HepG2 (cell line): ENCODE results near the gene MYLK. TPM values are rescaled to one million over a fixed set of nuclear protein-coding genes. Genes with fewer than 3 reads are reported as not detected.

Source experiments
- ARNT2 ChIP-seq: sonication (generic); formaldehyde crosslinking; IDR thresholded peaks from 2 replicates; pipeline ENCODE4 v1.8.0; 2022; ENCODE audit warnings: mild to moderate bottlenecking, low read depth, missing genetic modification reagents, moderate library complexity
- ATAD3A ChIP-seq: sonication (generic); formaldehyde crosslinking; IDR thresholded peaks from 2 replicates; pipeline ENCODE4 v1.4.0; 2020; ENCODE audit warnings: missing genetic modification reagents
- CHD2 ChIP-seq: IDR thresholded peaks from 2 replicates; pipeline ENCODE4 v1.6.1; 2011; ENCODE audit warnings: low read depth, low read length, improper control_type of control experiment
- ETV6 ChIP-seq: sonication (generic); formaldehyde crosslinking; conservative IDR thresholded peaks from 2 replicates; pipeline ENCODE4 v1.4.0; 2020; ENCODE audit warnings: missing genetic modification reagents
- KLF13 ChIP-seq: sonication (generic); formaldehyde crosslinking; IDR thresholded peaks from 2 replicates; pipeline ENCODE4 v1.4.0; 2020; ENCODE audit warnings: mild to moderate bottlenecking, missing genetic modification reagents
- MTF2 ChIP-seq: sonication (generic); formaldehyde crosslinking; IDR thresholded peaks from 2 replicates; pipeline ENCODE4 v1.5.0; 2020; ENCODE audit warnings: missing genetic modification reagents, borderline replicate concordance
- REL ChIP-seq: sonication (generic); formaldehyde crosslinking; conservative IDR thresholded peaks from 2 replicates; pipeline ENCODE4 v1.8.0; 2022; ENCODE audit warnings: mild to moderate bottlenecking, missing genetic modification reagents, moderate library complexity
- SMARCE1 ChIP-seq: fragments of 450-650 bp; IDR thresholded peaks from 2 replicates; pipeline ENCODE4 v1.6.1; 2017; ENCODE audit warnings: borderline replicate concordance
- SMYD3 ChIP-seq: sonication (generic); formaldehyde crosslinking; IDR thresholded peaks from 2 replicates; pipeline ENCODE4 v1.8.1; 2023; ENCODE audit warnings: mild to moderate bottlenecking, missing genetic modification reagents
- THAP11 ChIP-seq: IDR thresholded peaks from 2 replicates; pipeline ENCODE4 v1.6.1; 2016; ENCODE audit warnings: missing biosample characterization, missing genetic modification reagents
- ZNF24 ChIP-seq: fragments of 450-650 bp; IDR thresholded peaks from 2 replicates; pipeline ENCODE4 v1.6.1; 2017; ENCODE audit warnings: antibody characterized with exemption, mild to moderate bottlenecking
- ZNF570 ChIP-seq: sonication (generic); formaldehyde crosslinking; IDR thresholded peaks from 2 replicates; pipeline ENCODE4 v1.4.0; 2020; ENCODE audit warnings: mild to moderate bottlenecking, missing genetic modification reagents, borderline replicate concordance
- ZNF761 ChIP-seq: sonication (generic); formaldehyde crosslinking; conservative IDR thresholded peaks from 2 replicates; pipeline ENCODE4 v1.4.0; 2020; ENCODE audit warnings: mild to moderate bottlenecking, missing genetic modification reagents
- ZNF816 ChIP-seq: sonication (generic); formaldehyde crosslinking; IDR thresholded peaks from 2 replicates; pipeline ENCODE4 v1.8.0; 2022; ENCODE audit warnings: missing genetic modification reagents, mild to moderate bottlenecking, borderline replicate concordance
- ZNF83 ChIP-seq: sonication (generic); formaldehyde crosslinking; IDR thresholded peaks from 2 replicates; pipeline ENCODE4 v1.4.0; 2020; ENCODE audit warnings: missing genetic modification reagents, mild to moderate bottlenecking, borderline replicate concordance
- polyA plus RNA-seq, 8 experiments: library from polyadenylated mRNA; depleted of rRNA in 3 of 8; stranded (reverse) in 7 of 8; unstranded in 1 of 8; fragments of >200 nt; fragmentation: Illumina TruSeq in 4 of 8; extraction: Trizol in 4 of 8; gene quantifications; 2 replicates each; pipeline versions ENCODE4 v1.2.1 to v1.2.3, GENCODE V29; 2011 to 2016; ENCODE audit warnings: low read depth in 4 of 8, missing spikeins in 1 of 8, mixed read lengths in 1 of 8; ENCODE audit not compliant: insufficient read depth in 1 of 8
- total RNA-seq, 5 experiments: library from RNA; depleted of rRNA; stranded (reverse); fragments of >200 nt; fragmentation: Illumina TruSeq; extraction: Trizol; gene quantifications; 2 replicates each; pipeline ENCODE4 v1.2.3, GENCODE V29; 2016; ENCODE audit warnings: low read depth in 1 of 5
- TF ChIP-seq, protein P1 (sequence below): sonication (generic); formaldehyde crosslinking; conservative IDR thresholded peaks from 2 replicates; pipeline ENCODE4 v1.4.0; 2020; ENCODE audit warnings: missing genetic modification reagents
- TF ChIP-seq, protein P2 (sequence below): sonication (generic); formaldehyde crosslinking; IDR thresholded peaks from 2 replicates; pipeline ENCODE4 v1.4.0; 2020; ENCODE audit warnings: missing genetic modification reagents, borderline replicate concordance
- TF ChIP-seq, protein P3 (sequence below): sonication (generic); formaldehyde crosslinking; IDR thresholded peaks from 2 replicates; pipeline ENCODE4 v1.4.0; 2020; ENCODE audit warnings: missing genetic modification reagents
- TF ChIP-seq, protein P4 (sequence below): sonication (generic); formaldehyde crosslinking; IDR thresholded peaks from 2 replicates; pipeline ENCODE4 v1.5.1; 2020; ENCODE audit warnings: missing genetic modification reagents, mild to moderate bottlenecking, borderline replicate concordance
- TF ChIP-seq, protein P5 (sequence below): sonication (generic); formaldehyde crosslinking; IDR thresholded peaks from 2 replicates; pipeline ENCODE4 v1.8.0; 2022; ENCODE audit warnings: mild to moderate bottlenecking, missing genetic modification reagents, borderline replicate concordance
- TF ChIP-seq, protein P6 (sequence below): sonication (generic); formaldehyde crosslinking; IDR thresholded peaks from 2 replicates; pipeline ENCODE4 v1.5.0; 2020; ENCODE audit warnings: mild to moderate bottlenecking, missing genetic modification reagents, moderate library complexity

MYLK gene
- total and polyA plus RNA-seq, 2 of the 13 experiments (the other 11 are each of a cell fraction or from before 2014, with no cell fraction given): 10.6 to 34.9 TPM

DNA sequence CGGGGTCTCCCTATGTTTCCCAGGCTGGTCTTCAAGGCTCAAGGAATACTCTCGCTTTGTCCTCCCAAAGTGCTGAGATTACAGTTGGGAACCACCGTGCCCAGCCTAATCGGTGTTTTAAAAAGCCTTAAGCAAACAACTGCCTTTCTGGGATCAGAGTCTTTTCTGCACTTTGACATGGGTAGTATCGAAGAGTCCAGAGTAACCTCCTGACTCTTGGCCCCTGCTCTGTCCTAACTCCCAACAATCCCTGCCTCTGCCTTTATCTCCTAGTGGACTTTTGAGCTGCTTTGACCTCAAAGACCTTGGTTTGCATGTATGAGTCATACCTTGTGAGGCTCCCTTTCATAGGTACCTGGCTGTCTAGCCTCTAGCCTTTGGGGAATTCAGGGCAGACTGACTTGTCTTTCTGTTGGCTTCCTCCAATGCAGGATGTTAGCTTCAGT, 278.3 kb downstream of the MYLK start (continued):
- TF ChIP-seq, protein P1, sequence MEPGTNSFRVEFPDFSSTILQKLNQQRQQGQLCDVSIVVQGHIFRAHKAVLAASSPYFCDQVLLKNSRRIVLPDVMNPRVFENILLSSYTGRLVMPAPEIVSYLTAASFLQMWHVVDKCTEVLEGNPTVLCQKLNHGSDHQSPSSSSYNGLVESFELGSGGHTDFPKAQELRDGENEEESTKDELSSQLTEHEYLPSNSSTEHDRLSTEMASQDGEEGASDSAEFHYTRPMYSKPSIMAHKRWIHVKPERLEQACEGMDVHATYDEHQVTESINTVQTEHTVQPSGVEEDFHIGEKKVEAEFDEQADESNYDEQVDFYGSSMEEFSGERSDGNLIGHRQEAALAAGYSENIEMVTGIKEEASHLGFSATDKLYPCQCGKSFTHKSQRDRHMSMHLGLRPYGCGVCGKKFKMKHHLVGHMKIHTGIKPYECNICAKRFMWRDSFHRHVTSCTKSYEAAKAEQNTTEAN (CRISPR knock-in tag): peak; percentile 37; the same call in 1 of the 2 replicates
- TF ChIP-seq, protein P2, sequence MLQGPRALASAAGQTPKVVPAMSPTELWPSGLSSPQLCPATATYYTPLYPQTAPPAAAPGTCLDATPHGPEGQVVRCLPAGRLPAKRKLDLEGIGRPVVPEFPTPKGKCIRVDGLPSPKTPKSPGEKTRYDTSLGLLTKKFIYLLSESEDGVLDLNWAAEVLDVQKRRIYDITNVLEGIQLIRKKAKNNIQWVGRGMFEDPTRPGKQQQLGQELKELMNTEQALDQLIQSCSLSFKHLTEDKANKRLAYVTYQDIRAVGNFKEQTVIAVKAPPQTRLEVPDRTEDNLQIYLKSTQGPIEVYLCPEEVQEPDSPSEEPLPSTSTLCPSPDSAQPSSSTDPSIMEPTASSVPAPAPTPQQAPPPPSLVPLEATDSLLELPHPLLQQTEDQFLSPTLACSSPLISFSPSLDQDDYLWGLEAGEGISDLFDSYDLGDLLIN (CRISPR knock-in tag): no peak
- TF ChIP-seq THAP11 (peak; percentile 77), SMYD3 (CRISPR knock-in tag) (no peak), ETV6 (no peak), ATAD3A (CRISPR knock-in tag) (no peak), ZNF761 (no peak), ZNF570 (CRISPR knock-in tag) (no peak), ZNF816 (0 out of 2 replicates have a peak, but pooled peaks have one; percentile 21), ZNF24 (no peak), SMARCE1 (no peak), ZNF83 (CRISPR knock-in tag) (no peak), CHD2 (no peak; the same call in 1 of the 2 replicates), KLF13 (no peak), MTF2 (CRISPR knock-in tag) (no peak), REL (CRISPR knock-in tag) (no peak), ARNT2 (CRISPR knock-in tag) (no peak)
- TF ChIP-seq, protein P3, sequence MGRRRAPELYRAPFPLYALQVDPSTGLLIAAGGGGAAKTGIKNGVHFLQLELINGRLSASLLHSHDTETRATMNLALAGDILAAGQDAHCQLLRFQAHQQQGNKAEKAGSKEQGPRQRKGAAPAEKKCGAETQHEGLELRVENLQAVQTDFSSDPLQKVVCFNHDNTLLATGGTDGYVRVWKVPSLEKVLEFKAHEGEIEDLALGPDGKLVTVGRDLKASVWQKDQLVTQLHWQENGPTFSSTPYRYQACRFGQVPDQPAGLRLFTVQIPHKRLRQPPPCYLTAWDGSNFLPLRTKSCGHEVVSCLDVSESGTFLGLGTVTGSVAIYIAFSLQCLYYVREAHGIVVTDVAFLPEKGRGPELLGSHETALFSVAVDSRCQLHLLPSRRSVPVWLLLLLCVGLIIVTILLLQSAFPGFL (CRISPR knock-in tag): no peak
- TF ChIP-seq, protein P4, sequence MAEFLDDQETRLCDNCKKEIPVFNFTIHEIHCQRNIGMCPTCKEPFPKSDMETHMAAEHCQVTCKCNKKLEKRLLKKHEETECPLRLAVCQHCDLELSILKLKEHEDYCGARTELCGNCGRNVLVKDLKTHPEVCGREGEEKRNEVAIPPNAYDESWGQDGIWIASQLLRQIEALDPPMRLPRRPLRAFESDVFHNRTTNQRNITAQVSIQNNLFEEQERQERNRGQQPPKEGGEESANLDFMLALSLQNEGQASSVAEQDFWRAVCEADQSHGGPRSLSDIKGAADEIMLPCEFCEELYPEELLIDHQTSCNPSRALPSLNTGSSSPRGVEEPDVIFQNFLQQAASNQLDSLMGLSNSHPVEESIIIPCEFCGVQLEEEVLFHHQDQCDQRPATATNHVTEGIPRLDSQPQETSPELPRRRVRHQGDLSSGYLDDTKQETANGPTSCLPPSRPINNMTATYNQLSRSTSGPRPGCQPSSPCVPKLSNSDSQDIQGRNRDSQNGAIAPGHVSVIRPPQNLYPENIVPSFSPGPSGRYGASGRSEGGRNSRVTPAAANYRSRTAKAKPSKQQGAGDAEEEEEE (CRISPR knock-in tag): no peak
- TF ChIP-seq, protein P5, sequence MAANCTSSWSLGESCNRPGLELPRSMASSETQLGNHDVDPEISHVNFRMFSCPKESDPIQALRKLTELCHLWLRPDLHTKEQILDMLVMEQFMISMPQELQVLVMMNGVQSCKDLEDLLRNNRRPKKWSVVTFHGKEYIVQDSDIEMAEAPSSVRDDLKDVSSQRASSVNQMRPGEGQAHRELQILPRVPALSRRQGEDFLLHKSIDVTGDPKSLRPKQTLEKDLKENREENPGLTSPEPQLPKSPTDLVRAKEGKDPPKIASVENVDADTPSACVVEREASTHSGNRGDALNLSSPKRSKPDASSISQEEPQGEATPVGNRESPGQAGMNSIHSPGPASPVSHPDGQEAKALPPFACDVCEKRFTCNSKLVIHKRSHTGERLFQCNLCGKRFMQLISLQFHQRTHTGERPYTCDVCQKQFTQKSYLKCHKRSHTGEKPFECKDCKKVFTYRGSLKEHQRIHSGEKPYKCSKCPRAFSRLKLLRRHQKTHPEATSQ (CRISPR knock-in tag): peak; percentile 62; the same call in 1 of the 2 replicates
- TF ChIP-seq, protein P6, sequence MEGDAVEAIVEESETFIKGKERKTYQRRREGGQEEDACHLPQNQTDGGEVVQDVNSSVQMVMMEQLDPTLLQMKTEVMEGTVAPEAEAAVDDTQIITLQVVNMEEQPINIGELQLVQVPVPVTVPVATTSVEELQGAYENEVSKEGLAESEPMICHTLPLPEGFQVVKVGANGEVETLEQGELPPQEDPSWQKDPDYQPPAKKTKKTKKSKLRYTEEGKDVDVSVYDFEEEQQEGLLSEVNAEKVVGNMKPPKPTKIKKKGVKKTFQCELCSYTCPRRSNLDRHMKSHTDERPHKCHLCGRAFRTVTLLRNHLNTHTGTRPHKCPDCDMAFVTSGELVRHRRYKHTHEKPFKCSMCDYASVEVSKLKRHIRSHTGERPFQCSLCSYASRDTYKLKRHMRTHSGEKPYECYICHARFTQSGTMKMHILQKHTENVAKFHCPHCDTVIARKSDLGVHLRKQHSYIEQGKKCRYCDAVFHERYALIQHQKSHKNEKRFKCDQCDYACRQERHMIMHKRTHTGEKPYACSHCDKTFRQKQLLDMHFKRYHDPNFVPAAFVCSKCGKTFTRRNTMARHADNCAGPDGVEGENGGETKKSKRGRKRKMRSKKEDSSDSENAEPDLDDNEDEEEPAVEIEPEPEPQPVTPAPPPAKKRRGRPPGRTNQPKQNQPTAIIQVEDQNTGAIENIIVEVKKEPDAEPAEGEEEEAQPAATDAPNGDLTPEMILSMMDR (CRISPR knock-in tag): no peak
